Epithelial cell of proximal tubule (primary cell): ENCODE measurements around the gene ICAM3. TPM values are rescaled to one million over a fixed set of nuclear protein-coding genes. Genes with fewer than 3 reads are reported as not detected.
"Not testable (repeated sequence)": the region's sequence is repeated elsewhere in the genome, so short reads cannot be mapped to it uniquely, and the experiment has no call there.

Experiments
- DNase-seq: peaks from one replicate; pipeline ENCODE4 v3.0.0-alpha.2; 2011; ENCODE audit warnings: low read depth
- H3K4me3 ChIP-seq: 2 replicates; pipeline ENCODE4 v1.5.1; 2011; ENCODE audit warnings: low read depth, mild to moderate bottlenecking, low read length
- total RNA-seq: library from RNA; depleted of rRNA; stranded (reverse); fragments of >200 nt; gene quantifications from 2 replicates; pipeline ENCODE4 v1.2.3, GENCODE V29; 2015
- TF ChIP-seq, protein P1 (sequence below): conservative IDR thresholded peaks from 2 replicates; pipeline ENCODE4 v1.5.1; 2012; ENCODE audit warnings: low read depth, mild to moderate bottlenecking, low read length

ICAM3 gene, protein sequence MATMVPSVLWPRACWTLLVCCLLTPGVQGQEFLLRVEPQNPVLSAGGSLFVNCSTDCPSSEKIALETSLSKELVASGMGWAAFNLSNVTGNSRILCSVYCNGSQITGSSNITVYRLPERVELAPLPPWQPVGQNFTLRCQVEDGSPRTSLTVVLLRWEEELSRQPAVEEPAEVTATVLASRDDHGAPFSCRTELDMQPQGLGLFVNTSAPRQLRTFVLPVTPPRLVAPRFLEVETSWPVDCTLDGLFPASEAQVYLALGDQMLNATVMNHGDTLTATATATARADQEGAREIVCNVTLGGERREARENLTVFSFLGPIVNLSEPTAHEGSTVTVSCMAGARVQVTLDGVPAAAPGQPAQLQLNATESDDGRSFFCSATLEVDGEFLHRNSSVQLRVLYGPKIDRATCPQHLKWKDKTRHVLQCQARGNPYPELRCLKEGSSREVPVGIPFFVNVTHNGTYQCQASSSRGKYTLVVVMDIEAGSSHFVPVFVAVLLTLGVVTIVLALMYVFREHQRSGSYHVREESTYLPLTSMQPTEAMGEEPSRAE
- 3.4 and 3.8 TPM in 2 replicates for total RNA-seq

DNA sequence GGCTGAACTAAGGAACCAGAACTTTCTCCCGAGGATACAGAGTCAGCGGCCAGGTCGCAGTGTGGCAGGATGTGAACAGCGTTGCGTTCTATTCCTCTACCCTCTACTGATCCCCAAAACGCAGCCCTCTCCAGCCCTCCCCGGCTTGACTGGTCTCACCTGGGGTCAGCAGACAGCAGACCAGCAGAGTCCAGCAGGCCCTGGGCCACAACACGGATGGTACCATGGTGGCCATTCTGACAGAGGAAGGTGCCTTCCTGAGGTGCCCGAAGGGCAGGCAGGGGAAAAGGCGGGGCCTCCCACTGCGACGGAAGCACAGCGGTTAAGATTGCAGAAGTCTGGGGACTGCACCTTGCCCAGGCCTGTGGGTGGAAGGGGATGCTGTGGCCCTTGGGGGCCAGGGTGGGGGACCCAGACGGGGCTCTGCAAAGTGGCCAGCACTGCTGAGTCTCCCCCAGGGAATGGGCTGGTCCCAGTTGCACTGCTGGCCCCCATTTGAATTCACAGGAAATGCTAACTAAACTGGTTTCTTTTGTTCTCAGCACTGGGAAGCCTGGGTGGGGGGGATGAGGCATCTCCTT lies at the start of gene ICAM3:
ICAM3 (minus strand) TSS at position 245 of the 581 bp plus-strand sequence; CDS start at position 235, 10 bp downstream.
- TF ChIP-seq, protein P1, sequence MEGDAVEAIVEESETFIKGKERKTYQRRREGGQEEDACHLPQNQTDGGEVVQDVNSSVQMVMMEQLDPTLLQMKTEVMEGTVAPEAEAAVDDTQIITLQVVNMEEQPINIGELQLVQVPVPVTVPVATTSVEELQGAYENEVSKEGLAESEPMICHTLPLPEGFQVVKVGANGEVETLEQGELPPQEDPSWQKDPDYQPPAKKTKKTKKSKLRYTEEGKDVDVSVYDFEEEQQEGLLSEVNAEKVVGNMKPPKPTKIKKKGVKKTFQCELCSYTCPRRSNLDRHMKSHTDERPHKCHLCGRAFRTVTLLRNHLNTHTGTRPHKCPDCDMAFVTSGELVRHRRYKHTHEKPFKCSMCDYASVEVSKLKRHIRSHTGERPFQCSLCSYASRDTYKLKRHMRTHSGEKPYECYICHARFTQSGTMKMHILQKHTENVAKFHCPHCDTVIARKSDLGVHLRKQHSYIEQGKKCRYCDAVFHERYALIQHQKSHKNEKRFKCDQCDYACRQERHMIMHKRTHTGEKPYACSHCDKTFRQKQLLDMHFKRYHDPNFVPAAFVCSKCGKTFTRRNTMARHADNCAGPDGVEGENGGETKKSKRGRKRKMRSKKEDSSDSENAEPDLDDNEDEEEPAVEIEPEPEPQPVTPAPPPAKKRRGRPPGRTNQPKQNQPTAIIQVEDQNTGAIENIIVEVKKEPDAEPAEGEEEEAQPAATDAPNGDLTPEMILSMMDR = no peak
- no peak for DNase-seq
- H3K4me3 ChIP-seq = no peak within 1 kb of the TSS

DNA sequence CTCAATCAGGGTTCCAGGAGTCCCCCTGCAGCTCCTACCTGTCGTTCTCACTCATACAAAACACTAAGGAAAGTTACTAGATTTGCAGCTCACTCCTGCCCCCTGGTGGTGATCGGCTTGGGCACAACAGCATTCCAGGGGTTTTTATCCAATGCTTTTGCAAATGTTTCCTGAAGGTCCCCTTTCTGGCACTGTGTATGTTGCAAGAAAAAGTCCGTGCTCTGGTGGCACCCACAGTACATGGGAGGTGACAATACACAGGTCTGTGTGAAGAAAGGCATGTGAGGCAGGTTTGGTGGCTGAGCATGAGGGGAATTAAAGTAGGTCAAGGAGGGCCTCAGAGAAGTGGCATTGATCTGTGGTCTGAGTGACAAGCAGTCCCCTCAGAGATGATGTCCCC lies 49.5 kb upstream of the ICAM3 start:
- TF ChIP-seq, protein P1 = peak; percentile 97
- H3K4me3 ChIP-seq = no peak overlapping the region
- no peak for DNase-seq

DNA sequence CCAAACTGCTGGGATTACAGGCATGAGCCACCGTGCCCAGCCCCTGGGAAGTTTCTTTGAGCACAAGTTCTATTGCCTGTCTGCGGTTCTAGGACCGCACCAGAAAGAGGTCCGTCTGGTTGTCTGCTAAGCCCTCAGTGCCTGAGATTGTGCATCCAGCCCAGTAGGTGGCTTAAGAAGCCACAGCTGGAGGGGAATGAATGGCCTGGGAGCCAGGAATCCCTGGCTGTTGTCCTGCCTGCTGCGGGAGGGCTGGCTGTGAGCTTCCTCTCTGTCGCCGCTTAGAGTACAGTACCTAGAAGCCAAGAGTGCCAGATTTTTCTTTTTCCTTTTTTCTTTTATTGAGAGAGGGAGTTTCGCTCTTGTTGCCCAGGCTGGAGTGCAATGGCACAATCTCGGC lies 45.2 kb upstream of the ICAM3 start:
- TF ChIP-seq, protein P1 = no peak

DNA sequence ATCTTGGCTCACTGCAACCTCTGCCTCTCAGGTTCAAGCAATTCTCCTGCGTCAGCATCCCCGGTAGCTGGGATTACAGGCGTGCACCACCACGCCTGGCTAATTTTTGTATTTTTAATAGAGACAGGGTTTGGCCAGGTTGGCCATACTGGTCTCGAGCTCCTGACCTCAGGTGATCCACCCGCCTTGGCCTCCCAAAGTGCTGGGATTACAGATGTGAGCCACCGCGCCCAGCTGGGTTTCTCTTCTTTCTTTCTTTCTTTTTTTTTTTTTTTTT lies 43.7 kb upstream of the ICAM3 start:
- H3K4me3 ChIP-seq, DNase-seq: not testable (repeated sequence)

More for the DNA sequence above, 45.2 kb upstream of the ICAM3 start:
- DNase-seq = no peak
- no peak overlapping the region for H3K4me3 ChIP-seq

DNA sequence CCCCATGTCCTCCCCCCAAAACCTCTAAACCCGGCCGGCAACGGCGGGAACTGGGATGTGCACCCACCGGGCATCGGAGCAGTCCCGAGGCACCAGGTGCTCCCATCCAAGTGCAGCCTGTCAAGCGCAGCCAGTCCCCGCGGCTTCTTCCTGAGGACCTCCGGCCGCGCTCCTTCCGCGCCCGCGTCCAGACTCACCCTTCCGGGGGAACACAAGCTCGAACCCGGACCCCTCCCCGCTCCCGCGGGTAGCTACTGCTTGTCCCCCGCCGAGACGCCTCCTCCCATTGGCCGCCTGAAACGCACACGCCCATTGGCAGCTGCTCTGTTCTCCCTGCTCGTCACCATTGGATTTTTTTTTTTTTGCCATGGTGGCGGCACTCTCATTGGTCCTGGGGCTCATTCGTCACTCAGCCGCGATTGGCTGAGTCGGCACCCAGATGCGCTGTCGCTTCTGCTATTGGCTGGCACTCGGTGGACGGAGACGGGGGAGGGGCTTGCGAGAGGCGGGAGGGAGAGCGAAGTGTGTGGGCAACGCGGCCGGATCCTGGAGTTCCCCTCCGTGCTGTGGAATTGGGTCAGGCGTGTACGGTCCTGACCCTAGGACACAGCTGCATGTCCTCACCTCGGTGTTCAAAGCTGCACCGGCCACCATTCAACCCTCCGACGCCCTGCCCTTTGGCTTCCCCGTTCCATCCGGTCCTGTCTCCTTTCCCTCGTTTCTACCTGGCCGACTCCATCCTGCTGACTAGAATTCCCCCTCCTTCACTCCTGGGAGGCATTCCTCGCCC lies 41.1 kb upstream of the ICAM3 start, which contains the start of gene TYK2:
TYK2 (minus strand) TSS at position 260 of the 790 bp plus-strand sequence. CDS start 2,166 bp downstream, outside the sequence.
- TF ChIP-seq, protein P1 = no peak
- peak within 1 kb of the TSS; percentile 90 for H3K4me3 ChIP-seq
- DNase-seq = peak; percentile 81

DNA sequence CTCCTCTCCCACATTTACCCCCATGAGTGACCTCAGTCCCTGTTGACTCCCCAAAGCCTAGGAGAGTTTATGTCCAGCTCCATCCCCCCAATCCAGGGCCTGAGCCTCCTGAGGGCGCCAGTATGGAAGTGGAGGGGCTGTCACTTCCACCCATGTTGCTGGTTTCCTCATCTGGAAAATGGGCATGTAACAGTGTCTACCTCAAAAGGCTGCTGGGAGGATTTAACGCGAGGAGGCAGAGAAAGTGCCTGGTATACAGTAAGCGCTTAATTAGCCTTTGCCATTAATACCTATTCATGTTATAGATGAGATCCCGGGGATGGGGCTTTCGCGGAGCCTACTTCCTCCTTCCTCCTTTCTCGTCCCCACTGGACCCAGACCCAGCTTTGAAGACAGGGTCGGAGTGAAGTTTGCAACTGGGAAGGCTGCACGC lies 40.5 kb upstream of the ICAM3 start:
- DNase-seq = no peak
- TF ChIP-seq, protein P1 = no peak
- H3K4me3 ChIP-seq = peak overlapping the region; percentile 90

DNA sequence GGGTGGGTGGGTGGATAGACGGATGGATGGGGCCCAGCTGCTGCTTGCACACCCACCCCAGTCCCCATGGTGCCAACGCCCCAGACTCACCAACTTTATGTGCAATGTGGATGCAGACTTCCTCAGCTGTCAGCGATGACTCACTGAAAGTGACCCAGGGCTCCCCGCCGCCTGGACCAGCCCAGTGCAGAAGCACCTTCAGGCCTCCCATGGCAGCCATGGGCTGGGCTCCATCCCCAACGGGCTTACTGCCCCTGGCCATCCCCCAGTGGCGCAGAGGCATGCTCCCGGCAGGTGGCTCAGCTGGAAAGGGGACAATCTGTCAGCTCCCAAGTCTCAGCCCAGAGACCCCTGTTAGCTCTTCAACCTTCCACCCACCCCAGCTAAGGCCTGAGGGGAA lies 38.7 kb upstream of the ICAM3 start:
- TF ChIP-seq, protein P1 = no peak
- H3K4me3 ChIP-seq = no peak overlapping the region
- DNase-seq = no peak

DNA sequence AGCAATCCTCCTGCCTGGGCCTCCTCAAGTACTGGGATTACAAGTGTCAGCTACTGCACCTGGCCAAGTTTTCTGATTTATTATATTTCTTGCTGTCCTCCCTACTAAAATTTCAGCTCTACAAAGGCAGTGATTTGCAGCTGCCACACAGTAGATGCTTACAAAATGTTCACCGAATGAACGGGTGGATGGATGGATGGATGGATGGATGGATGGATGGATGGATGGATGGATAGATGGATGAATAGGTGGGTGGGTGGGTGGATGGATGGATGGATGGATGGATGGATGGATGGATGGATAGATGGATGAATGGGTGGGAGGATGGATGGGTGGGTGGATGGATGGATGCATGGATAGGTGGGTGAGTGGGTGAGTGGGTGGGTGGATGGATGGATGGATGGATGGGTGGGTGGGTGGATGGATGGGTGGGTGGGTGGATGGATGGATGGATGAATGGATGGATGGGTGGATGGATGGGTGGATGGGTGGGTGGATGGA lies 37.8 kb upstream of the ICAM3 start:
- not testable (repeated sequence) for H3K4me3 ChIP-seq, DNase-seq
